AML-193 (cell line): ENCODE measurements around the gene ETV6.

Experiments
- DNase-seq, 2 experiments: peaks; one replicate each; lab custom pipeline; 2025; lab: John Stamatoyannopoulos, UW

The ETV6 gene

DNA sequence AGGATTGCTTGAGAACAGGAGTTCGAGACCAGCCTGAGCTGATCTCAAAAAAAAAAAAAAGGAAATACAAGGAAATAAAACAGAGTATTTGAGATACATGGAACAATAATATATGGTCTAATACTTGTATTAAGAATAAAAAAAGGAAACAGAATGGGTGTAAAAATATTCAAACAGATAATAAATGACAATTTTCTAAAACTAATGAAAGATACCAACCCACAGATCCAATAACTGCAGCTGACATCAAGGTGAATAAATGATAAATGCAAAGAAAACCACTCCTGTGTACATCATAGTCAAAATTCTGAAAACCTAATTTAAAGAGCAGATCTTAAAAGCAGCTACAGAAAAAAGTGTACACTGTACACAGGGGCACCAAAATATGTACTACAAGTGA, 4.1 kb upstream of the ETV6 start:
- DNase-seq, result no peak

DNA sequence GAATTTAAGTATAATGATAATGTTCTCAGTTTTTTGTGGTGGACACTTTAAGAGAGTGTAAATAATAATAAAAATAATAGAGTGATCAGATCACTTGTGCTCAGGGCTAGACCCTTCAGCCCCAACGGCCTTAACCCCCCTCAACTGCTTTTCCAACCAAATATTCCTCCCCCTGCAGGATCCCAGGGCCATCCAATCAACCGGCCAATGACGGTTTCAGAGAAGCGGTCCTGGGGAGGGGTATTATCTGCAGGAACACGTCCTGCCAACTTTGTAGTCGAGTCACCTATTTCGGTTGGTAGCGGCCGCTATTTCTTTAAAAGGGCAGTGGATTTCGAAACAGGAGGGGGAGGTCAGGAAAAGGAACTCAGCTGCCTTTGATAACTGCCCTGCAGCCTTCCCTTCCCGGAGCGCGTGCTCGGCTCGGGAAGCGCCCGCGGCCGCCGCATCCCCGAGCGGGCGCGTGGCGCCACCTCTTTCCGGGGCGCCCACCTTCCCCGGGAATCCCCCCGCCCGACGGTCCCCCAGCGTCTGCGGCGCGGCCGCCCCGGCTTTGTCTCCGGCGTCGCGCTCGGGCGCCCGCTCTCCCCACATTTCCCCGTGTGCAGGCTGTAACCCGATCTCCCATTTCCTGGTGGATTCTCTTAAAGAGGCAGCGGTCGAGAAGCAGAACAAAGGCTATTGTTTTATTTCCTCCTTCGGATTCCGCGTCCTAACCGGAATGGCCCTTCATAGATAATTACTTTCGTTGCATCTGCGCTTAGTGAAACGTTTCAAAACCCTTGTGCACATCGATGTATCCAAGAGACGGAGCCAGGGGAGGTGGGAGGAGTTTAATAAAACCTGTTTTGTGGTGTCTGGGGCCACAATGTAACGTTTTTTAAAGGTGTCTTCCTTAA, 711 bp upstream of the ETV6 start:
- DNase-seq, result peak; percentile 89 to 94

GRCh38 chr12:11650286-11651281, 1.1 kb downstream of the ETV6 start:
- DNase-seq, result peak; percentile 29 to 37

DNA sequence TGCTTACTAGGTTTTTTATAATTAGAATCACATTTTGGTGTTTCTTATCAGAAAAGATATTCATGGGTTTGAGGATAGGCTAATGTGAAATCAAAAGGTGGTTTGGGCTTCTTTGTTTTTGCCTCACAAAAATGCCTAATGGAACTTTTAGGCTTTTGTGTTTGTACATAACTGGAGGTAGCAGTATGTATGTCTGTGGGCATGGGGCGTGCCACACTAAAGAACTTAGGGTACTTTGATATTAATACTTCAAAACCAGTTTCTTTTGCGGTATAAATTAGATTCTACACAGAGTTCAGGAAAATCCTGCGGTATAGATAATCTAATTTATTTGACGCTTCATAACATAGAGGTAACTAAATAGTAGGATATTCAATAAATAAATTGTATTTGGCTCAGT, 1.9 kb downstream of the ETV6 start:
- DNase-seq, result no peak

DNA sequence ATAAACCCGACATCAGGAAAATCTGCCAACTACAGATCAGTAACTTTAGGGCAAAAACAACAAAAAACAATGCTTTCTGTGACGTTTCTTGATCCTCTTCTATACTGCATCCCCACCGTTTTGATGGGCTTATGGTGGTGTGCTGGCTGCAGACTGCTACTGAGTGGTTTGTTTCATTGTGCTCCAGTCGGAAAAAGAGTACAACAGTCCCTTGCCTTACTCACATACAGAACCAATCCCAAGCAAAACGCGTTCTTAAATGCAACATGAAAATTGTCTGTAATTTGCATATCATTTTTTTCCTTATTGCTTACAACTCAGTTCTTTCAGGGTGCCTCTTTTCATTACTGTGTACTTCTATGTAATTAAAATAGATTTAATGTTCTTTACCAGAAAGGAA, 2.3 kb downstream of the ETV6 start:
- DNase-seq, result peak in 1 of 2 experiments; percentile 9

- peak; percentile 64 for DNase-seq
Measured at GRCh38 chr12:11652351-11653040, 3.0 kb downstream of the ETV6 start.

- DNase-seq, result peak; percentile 68 to 70
Measured at GRCh38 chr12:11653215-11653753, 3.8 kb downstream of the ETV6 start.

- no peak for DNase-seq
Measured at GRCh38 chr12:11654338-11654737, 4.9 kb downstream of the ETV6 start.

- no peak for DNase-seq
Measured at GRCh38 chr12:11654802-11655201, 5.3 kb downstream of the ETV6 start.

DNA sequence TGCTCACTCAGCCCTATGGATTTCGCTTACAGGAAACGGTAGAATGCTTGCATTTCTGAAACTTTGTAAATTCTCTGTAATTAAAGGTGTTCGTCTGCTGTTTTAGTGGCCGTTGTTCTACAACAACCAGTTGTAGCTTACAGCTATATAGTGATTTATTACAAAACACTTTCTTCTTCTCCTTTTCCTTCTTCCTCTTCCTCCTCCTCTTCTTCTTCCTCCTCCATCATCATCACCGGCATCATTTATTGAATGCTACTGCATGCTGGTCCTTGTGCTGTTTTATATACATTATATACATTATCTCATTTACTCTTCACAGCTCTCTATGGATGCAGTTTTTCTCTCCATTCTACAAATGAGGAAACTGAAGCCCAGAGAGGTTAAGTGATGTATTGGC, 6.4 kb downstream of the ETV6 start:
- DNase-seq, result no peak

GRCh38 chr12:11656550-11656949, 7.1 kb downstream of the ETV6 start:
- peak; percentile 27 to 33 for DNase-seq

- DNase-seq, result no peak
Measured at GRCh38 chr12:11657511-11657910, 8.0 kb downstream of the ETV6 start.

- no peak for DNase-seq
Measured at GRCh38 chr12:11658791-11659190, 9.3 kb downstream of the ETV6 start.

- no peak for DNase-seq
Measured at GRCh38 chr12:11660624-11661023, 11.2 kb downstream of the ETV6 start.

DNA sequence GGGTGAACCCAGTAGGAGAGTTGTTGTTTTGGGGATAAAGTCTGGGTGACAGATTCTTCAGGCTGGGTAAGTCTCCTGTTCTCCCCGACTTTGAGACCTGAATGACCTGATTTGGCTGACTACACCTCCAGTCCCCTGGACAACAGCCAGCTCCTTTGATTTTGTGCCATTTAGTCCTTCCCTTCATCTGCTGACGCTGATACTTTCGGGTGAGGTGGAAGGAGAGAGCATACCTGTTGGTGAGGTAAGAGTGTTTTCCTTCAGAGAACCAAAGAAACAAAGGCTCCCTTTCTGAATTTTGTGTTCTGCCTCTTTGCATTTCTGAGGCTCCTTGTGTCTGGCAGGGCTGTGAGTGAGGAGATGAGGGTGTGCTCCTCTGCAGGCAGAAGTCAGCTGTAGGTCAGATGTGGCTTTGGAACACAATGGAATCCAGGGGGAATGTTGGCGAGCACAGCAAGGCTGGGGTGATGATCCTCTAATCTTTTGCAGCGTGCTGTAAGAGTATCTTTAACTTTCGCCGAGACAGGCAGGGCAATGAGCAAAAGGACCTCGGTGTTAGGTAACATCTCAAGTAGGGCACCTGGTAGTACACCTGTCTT, 12.1 kb downstream of the ETV6 start:
- no peak for DNase-seq

DNA sequence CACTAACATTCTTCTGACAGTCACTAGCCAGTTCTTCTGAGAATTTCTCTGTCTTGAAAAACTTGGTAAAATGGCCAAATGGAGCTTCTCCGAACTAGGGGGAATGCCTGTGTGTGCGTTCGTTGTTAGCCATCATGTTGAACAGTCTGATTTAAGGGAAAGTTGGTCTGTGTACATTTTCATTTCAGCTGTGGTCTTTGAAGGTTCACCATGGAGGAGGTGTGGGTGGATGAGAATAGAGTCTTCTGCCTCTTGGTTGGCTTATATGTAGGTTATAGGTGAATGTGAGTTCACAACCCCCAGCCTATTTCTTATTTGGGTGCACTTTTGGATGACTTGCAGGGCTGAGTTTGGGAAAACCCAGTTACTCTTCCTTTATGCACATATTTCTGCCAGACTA, 12.9 kb downstream of the ETV6 start:
- DNase-seq, result no peak

GRCh38 chr12:11663130-11663529, 13.7 kb downstream of the ETV6 start:
- no peak for DNase-seq

GRCh38 chr12:11664101-11664500, 14.6 kb downstream of the ETV6 start:
- DNase-seq, result no peak

- no peak for DNase-seq
Measured at GRCh38 chr12:11666131-11667050, 16.9 kb downstream of the ETV6 start.

DNA sequence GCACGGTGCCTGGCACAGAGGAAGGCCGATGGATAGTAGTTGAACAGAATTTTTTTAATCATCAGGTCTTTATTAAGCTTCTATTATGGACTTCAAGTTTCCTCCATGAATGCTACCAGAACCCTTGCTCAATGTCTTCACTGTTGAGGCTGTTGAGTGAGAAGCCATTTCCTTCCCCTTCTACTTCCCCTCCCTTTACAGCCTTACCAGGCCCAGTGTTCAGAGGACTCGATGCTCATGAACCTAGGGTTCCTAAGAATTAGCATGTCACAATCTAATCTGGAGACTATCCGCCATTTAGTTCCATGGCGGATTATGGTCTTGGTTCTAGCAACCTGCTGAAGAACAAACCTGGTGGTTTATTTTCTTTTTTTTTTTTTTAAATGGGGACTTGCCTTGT, 17.7 kb downstream of the ETV6 start:
- peak; percentile 81 to 83 for DNase-seq
